GM10847 (cell line): ENCODE results near the gene PREX1.

Source experiments
- POLR2A ChIP-seq: IDR thresholded peaks from 2 replicates; pipeline ENCODE4 v1.6.1; 2011; ENCODE audit not compliant: insufficient read length; ENCODE audit errors: extremely low read depth

Gene PREX1

DNA sequence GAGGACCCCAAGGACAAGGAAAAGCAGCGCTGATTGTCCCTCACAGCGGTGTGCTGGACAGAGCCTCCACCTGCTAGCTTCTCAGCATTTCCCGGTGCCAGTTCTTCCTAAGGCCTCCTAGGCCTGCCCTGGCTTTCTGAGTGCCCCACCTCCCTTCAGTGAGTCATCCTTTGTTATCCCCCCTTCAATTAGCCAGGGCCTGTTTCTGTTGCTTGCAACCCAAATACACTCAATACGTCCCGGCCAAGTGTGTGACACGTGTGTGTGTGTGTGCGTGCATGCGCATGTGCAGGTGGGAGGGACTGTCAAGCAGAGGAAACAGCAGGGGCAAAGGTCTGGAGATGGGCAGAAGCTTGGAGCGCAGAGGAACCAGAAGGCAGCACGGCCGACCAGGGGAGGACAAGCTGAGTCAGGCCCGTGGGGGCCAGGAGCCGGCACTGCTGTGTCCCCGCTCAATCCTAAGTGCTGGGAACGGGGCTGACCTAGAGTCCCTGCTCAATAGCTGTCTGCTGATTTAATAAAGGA is 159.8 kb downstream of the PREX1 start:
- no peak for TF ChIP-seq POLR2A

DNA sequence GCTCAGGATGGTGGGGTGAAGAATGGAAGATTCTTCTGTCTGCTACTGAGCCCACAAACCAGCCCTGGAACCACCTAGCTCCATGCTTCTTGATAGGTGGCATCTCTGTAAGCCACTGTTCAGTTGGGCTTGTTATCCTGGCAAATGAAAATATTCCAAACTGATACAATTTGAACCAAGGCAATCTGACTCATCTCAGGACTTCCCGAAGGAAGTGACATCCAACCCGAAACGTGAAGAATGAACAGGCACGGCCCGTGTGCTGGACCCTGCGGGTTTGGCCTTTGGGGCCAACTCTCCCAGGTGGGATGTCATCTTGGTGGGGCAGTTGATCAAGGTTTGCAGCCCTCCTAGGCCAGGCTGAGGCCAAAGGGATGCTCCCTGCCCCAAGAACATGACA is 160.3 kb downstream of the PREX1 start:
- TF ChIP-seq POLR2A, result no peak

DNA sequence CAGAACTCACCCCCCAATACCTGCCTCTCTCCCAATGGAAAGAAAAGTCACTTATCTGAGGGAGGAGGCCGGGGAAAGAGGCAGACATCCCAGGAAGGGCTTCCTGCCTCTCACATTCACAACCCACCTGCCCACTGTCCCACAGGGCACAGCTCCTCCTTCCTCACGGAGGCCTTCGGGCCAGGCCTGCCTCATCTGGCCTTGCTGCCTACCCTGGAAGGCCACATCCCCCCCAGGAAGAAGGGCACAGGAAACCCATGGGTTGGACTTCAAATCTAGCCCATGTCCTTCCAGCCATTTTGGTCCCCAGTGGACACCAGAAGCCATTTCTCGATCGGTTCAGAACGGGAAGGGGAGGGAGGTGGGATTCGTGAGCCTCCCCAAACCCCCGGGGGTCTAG is 162.0 kb downstream of the PREX1 start:
- TF ChIP-seq POLR2A, result no peak

DNA sequence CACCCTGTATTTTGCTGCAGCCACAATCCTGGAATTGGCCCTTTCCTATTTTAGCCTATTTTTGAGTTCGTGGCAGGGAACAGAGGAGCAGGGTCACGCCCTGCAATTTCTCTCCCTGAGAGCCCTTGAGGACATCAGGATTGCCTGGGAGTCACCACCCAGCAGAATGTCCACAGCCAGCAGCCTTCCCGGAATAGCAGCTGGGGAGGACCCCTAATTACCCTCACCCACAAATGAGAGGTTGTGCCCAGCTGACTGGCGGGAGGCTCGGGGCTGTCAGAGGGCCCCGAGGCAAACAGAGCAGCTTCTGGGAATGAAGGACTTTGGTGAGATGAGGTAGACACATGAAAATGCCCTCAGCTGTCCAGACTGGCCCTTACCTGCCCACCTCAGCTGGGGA is 165.1 kb downstream of the PREX1 start:
- no peak for TF ChIP-seq POLR2A

DNA sequence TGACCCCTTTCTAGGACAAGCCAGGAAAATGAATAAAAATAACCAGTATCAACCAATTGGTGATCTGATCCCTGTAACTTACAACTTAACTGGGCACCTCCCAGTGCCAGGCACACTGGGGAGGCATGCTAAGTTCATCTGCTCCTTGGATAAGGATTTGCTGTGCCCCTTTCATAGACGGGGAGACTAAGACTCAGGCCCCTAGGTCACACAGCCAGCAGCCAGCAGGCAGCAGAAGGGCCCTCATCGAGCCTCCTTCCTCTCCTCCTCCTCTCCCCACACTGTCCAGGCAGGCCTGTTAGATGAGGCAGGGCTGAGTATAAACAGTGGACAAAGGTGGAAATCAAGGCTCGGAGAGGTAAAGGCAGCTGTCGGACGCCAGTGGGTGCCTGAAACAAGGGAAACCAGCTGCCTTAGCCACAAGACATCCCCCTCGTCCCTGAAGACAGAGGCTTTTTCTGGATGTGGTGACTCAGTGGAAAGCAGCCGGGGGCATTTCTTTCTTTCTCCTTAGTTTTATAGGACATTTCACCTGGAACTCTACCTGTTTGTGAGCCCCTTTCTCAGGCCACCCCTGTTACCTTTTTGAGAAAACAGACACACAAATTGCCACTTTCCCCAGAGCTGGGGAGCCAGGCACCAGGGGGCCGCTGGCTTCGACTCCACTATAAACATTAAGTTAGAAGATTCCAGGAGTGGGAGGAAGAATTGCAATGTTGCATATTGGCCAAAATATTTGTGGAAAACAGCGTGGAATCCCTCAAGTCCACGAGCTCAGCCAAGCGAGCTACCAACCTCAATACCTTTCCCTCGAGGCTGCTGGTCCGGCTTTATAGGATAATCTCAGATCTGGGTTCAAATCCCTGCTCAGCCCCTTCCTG is 166.0 kb downstream of the PREX1 start:
- no peak for TF ChIP-seq POLR2A

DNA sequence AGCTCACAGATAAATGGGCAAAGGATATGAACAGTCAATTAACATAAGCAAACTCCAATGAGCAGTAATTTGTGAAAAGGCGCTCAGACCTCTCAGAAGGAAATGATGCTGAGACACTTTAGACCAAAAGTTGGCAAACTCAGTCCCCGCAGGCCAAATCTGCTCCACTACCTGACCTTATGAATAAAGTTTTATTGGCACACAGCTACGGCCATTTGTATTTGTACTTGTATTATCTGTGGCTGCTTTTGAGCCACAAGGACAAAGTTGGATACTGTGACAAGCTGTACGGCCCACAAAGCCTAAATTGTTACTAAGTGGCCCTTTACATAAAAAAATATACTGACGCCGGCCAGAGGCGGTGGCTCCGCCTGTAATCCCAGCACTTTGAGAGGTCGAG is 167.0 kb downstream of the PREX1 start:
- TF ChIP-seq POLR2A, result no peak

DNA sequence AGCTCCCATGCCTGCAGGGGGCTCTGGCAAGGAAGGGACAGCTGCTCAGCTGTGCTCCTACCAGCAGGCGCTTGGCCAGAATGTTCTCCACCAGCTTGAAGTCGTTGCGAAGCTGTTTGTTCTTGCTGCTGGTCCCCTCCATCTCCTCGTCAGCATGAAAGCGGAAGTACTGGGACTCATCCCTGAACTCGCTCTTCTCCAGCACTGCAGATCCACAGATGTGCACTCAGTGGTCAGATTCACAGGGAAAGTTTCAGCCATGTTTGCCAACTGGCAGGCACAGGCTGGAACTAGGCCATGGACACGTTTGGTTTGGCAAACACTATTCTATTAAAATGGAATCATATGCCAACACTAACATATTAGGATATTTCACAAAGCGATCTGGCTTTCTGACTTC is 167.9 kb downstream of the PREX1 start:
- no peak for TF ChIP-seq POLR2A

DNA sequence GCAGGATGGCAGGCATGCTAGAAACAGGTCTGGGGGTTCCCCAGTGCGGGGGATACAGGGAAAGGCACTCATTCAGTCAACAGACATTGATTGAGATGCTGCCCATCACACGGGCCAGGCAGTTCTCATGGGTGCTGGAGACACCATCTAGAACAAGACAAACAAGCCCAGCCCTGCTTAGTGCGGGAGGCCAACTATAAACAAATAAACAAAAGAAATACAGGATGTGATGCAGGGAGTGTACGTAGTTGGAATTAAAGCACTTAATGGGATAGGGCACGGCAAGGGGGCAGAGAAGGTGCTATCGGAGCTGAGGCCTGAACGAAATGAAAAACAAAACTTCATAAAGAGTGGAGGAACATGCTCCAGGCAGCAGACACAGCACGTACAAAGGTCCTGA is 169.3 kb downstream of the PREX1 start:
- no peak for TF ChIP-seq POLR2A

DNA sequence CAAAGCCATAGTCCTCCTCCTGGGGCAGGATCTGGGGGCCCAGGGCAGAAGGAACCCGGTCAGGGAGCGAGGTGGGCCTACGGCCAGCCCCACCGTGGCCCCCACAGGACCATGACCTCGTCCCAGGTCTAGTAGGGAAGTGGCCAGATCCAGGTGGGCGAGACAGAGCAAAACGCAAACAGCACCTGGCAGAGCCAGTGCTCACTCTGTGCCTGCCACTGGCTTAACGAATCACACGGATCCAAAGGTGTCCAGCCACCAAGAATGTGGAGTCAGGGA is 169.7 kb downstream of the PREX1 start:
- TF ChIP-seq POLR2A, result no peak

DNA sequence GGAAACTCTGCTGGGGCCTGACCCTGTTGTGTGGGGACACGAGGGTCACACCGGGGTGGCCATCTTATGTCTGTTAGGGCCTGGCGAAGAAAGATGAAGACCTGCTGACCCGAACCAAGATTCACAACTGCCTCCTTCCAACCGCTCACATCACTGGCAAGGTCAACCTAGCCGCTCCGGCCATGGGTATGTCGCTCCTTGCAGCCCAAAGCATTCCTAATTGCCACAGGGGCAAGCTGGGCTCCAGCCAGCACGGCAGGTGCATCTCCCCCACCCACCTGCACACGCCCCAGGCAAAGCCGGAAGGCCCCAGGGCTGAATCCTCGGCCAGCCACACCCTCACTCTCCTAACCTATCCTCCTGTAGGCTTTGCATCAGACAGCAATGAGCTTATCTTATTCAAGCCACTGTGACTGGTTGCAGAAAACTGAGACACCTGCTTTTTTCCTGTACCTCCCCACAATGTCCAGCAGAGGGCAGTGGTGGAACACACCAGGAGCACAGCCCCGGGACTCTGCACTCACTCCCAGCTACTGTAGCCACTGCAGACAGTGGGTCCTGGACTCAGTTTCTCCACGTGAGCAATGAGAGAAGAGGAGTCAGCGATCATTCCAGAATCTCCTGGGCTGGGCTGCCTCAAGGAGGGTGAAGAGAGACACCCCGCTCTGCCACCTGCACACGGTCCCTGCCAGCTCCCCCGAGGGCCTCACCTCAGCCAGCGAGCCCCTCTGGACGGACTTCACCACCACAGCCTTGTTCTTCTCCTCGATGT is 170.2 kb downstream of the PREX1 start:
- no peak for TF ChIP-seq POLR2A

DNA sequence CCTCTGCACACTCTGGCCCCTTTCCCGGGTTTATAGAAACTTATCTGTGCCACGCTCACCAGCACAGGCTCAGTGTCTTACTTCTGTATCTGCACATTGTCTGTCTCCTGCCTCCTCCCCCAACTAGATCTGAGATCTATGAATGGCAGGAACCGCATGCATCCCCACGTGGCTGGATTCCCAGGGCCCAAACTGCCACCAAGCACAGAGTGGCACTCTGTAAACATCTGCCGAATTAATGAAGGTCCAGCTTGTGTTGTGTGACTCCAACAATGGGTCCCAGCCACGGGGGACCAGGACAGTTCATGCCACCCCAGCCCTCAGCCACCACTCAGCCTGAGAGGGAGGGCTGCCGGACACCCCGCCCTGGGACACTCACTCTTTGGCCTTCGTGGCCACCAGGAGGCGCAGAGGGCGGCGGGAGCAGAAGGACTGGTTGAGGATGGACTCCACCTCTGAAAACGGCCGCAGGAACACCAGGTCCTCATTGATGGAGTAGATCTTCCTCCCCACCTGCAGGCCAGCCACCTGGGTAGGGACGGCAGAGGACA is 171.1 kb downstream of the PREX1 start:
- TF ChIP-seq POLR2A, result no peak

DNA sequence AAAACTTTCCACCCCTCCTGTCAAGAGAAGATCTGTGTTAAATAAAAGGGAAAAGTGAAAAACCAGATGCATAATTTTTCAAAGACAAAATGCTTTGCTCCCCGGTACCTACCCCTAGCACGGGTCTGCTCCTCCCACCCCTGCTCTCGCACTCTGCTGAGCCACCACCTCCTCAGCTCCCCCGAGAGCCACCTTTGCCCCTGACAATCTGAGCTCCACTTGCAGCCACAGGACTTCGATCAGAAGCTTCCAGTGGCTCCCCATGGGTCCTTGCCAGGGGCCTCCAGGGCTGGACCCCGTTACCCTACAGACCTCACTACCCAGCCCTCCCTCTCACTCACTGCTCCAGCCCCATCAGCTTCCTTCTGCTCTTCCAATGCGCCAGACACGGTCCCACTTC is 171.7 kb downstream of the PREX1 start:
- TF ChIP-seq POLR2A, result no peak

DNA sequence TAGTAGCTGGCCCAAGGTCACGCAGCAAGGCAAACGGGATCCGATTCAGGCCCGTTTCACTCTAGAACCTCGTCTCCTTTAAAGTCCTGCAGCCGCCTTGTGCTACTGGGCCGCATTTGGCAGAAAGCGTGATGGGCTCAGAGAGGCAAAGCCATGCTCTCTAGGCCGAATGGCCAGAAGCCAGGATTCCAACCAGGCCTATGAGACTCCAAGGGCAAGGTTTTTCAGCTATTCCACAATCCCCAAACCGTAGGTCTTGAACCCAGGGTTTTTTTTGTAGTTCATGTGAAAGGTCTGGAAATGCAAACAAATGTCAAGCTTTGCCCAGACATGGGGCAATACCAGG is 174.1 kb downstream of the PREX1 start:
- TF ChIP-seq POLR2A, result no peak

DNA sequence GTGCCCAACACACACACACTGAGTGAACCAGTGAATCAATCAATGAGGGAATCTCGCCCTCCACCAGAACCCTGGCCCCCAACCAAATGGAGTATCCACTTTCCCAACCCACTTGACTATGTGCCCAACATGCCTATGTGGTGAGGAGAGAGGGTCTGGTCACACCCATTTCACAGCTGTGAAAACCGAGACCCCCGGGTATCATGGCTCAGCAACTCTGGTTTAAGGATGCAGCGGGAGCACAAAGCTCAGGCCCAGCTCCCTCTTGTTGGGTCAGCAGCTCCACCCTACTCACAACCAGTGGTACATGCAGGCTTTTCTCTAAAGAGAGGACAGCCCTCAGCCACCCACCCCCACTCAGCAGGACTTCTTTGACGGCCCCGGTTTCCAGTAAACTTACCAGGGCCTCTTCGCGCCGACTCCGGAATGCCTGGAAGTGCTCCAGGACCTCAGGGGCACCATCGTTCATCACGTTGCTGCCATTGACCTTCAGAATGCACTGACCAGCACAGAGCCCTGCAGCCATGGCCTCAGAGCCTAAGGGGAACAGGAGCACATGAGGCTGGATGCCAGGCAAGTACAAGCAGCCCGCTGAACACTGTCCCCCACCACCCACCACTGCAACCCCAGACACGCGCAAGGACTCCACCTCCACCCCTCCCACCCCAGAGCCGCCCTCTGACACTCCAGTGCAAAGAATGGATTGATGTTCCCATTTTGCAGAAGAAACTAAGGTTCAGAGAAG is 174.7 kb downstream of the PREX1 start:
- no peak for TF ChIP-seq POLR2A

DNA sequence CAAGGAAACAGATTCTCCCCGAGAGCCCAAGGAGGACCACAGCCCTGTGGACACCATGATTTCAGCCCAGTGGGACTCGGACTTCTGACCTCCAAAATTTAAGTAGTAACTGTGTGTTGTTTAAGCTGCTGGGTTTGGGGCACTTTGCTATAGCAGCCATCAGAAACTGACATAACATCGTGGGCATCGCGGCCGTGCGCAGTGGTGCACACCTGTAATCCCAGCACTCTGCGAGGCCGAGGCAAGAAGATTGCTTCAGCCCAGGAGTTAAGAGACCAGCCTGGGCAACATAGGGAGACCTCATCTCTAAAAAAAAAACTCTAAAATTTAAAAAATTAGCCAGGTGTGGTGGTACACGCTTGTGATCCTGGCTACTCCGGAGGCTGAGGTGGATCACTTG is 175.8 kb downstream of the PREX1 start:
- no peak for TF ChIP-seq POLR2A
